NCI-H1930 (cell line): ENCODE data around the gene ADRA2C.
"Not testable (repeated sequence)": the region's sequence is repeated elsewhere in the genome, so short reads cannot be mapped to it uniquely, and the experiment has no call there.

Source experiments
- DNase-seq, 2 experiments: peaks; one replicate each; lab custom pipeline; 2025; lab: John Stamatoyannopoulos, UW

ADRA2C gene

GRCh38 chr4:3813151-3814052 lies 47.2 kb downstream of the ADRA2C start:
- no peak for DNase-seq

- DNase-seq, result no peak
Measured at GRCh38 chr4:3814053-3814570, 47.9 kb downstream of the ADRA2C start.

- DNase-seq, result not testable (repeated sequence)
Measured at GRCh38 chr4:3814838-3815237, 48.7 kb downstream of the ADRA2C start.

- no peak for DNase-seq
Measured at GRCh38 chr4:3816256-3816825, 50.2 kb downstream of the ADRA2C start.

- no peak for DNase-seq
Measured at GRCh38 chr4:3816983-3817960, 51.1 kb downstream of the ADRA2C start.
